ENCODE data around the gene CUL1.

DNA sequence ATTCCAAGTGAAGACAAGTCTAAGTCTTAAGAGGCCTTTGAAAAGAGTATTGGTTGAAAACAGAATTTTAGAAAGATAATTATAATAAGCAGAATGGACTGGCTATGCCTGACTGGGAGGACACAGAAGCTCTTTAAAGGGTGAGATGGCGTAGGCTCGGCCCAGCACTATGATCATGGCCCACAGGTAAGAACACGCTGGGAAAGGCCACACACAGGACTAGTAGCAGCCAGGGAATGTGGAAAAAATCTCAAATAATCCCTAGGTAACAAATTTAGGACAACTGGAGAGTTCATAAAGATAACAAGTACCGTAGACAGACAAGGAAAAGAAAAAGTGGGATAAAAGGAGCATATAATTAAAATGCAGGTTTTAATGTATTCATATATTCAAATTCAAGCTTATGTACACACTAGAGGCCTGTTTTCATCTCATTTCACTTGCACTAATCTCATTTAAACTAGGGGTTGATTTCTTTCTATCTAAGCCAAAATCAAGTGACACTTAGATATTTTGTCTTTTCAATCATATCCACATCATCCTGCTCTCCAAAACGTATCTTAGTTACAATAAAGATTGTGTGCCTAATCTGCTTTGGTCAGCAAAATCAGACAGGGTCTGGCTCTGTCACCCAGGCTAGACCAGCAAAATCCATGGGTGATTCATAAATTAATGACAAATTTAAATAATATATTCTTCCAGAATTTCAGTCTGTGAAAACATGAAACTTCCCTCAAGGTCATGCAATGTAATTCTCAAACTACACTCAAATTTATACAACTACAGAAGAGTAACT lies 132.4 kb downstream of the CUL1 start:
- TF ChIP-seq EP300 (IDR thresholded peaks at IDR 0.05) (no peak), CTCF (IDR thresholded peaks at IDR 0.05) (no peak), POLR2A (IDR thresholded peaks at IDR 0.05; ENCODE audit: low read depth) (no peak), POLR2AphosphoS5 (IDR thresholded peaks at IDR 0.05) (no peak)

All from esophagus muscularis mucosa (tissue), 4 donors.